ENCODE results near the gene IVD.

Gene IVD

DNA sequence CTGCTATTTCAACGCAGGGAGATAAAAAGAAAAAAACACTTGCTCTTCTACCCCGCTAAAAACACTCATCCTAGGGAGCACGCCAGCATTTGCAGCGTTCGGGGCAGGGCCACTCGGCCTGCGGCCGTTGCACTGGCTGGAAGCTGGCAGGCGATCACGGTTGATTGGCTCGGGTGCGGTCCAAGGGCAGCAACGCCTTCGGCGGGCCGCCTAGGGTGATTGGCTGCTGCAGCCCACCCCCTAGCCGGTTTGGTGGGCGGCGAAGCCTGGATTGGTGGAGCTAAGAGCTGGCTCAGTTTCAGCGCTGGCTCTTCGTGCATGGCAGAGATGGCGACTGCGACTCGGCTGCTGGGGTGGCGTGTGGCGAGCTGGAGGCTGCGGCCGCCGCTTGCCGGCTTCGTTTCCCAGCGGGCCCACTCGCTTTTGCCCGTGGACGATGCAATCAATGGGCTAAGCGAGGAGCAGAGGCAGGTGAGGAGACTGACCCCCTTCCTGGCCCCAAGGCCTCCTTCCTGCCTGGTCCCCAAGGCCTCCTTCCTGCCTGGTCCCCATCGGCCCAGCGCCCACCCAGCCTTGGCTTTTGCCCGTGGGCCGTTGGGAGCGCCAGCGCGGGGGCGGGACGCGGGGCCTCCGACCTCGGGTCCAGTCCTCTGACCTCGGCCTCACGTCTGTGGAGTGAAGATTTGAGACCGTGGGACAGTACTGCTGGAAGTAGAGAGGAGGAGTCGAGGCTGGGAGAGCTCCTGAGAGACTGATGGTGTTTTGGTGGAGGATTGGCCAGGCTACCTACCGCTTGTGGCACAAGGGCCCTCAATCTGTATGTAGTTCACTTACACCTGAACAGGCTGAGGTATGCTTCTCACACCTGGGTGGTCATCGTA, at the start of gene IVD:
IVD (plus strand) TSS at position 295 of the 881 bp plus-strand sequence; CDS start at position 328, 33 bp downstream.
- peak; percentile 78 for DNase-seq

DNA sequence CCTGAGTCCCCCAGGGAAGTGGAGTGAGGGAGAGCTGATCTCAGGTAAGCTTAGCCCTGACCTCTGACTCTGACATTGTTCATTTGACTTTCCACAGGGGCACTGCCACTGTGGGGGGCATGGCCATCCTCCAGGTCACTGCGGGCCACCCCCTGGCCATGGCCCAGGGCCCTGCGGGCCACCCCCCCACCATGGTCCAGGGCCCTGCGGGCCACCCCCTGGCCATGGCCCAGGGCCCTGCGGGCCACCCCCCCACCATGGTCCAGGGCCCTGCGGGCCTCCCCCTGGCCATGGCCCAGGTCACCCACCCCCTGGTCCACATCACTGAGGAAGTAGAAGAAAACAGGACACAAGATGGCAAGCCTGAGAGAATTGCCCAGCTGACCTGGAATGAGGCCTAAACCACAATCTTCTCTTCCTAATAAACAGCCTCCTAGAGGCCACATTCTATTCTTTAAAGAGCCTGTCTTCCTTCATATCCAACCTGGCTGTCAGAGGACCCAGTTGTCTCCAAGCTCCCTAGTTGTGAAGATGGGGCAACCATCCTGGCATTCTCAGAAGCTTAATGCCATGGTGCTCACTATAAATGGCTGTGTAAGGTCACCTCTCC, 49.5 kb upstream of the IVD start:
- DNase-seq = no peak

DNA sequence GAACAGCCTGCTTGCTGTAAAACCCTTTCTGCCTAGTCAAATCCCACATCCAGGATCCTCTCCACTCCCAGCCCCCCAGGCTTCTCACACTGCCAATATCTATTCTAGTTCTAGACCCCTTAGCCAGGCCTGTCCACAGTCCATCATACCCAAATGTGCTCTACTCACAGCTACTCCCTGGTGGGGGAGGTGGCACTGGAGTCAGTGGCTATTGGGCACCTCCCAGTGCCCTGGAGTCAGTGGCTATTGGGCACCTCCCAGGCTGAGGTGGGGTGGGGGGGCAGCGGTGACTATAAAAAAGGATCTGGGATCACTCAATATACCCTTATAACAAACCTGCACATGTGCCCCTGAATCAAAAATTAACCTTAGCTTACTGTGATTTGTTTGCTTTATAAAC, 48.3 kb upstream of the IVD start:
- no peak for DNase-seq

DNA sequence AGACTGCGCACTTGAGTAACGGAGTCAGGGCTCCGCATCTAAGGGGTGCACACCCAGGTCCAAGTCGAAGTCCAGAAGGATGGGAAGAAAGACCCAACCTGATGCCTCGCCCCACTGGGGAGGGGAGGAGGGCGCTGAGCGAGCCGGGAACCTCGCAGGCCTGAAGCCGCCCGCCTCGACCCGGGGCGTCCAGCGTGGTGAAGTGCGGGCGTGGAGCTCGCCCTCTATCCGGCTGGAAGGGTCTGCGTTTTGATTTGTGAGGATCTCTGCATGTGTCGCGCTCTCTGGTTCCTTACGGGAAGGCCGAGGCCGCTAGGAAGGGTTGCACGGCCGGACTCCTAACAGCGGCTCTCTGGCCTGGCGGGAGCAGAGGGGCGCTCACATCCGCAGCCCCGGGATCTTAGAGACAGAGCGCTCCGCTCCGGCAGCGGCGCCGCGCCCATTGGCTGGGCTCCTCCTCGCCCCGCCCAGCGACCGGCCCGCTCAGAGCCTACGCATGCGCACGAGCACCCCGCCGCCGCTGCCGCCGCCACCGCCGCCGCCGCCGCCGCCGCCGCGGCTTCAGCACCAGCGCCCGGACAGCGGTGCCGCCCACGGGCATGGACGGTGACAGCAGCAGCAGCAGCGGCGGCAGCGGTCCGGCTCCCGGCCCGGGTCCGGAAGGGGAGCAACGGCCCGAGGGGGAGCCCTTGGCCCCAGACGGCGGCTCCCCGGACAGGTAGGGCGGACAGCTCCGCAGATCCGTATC, 47.7 kb upstream of the IVD start, which contains the start of gene DISP2:
DISP2 (plus strand) TSS at position 497 of the 748 bp plus-strand sequence; CDS start at position 600, 103 bp downstream.
- peak; percentile 88 for DNase-seq

DNA sequence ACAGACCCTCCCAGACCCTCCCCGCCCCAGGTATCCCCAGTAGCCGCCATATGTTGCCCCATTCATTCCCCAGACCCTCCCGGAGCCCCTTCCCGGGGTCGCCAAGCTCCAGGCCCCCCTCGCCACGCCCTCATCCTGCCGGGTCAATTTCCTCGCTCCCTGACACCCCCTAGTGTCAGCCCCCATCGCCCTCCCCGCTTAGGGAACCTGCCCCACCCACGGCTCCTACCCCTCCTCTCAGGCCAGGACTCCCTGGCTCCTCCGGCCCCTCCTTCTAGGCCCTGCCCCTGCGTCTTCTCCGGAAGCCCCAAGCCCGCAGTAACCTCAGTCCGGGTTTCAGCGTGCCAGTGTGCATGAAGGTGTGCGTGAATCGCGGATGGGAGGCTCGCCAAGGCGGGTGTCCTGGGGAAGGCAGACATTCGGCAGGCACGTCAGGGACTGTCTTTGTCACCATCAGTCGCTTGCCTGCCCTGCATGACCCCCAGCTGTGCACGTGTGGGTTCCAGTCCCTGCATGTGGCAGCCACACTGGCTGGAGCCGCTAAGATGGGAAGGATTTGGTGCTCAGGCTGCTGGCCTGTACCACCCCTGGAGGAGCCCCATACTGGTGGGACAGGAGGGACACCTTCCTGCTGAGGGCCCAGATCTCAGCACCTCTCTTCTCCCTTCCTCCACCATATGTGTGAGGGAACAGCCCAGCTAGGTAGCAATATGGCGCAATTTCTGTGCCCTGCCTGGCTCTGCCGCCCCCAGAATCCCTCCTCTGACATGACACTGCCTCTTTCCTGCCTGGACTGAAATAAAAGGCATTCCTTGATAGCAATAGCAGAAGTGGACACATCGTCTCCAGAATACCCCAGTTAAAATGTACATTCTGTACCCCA, 46.9 kb upstream of the IVD start:
- DNase-seq = no peak

DNA sequence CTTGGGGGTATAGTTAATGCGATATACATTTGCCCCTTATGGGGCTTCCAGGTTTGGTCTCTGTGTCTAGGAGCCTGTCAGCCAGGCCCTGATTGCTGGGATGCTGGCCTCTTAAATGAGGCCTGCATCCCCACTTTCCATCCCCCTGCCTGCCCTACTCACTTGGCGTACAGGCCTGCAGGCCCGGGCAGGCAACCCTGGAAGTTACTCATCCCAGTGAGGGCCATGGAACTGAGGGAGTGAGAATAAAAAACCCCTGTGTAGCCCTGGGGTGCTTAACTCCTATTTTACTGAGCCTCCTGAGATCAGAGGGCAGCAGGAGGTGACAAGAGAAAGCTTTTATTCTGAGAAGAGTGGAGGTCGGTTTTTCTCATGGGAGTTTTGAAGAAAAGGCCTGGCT, 45.6 kb upstream of the IVD start:
- DNase-seq = no peak

DNA sequence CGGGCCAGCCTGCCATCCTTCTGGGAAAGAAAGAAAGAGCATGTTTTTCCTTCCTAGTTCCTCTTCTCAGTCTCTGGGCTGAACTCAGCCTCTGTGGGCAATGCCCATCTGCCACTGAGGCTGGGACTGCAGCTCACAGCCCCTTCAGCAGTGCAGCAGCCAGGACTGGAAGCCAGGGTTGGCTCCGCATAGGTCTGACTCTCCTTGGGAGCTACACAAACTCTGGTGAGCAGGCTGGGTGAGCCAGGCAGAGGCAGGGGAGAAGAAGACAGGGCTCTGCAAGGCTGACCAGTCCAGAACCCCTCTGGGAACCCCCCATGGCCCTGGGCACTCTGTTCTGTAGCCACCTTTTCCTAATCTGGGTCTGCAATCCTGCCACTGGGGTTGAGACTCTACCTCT, 44.0 kb upstream of the IVD start:
- DNase-seq = no peak

DNA sequence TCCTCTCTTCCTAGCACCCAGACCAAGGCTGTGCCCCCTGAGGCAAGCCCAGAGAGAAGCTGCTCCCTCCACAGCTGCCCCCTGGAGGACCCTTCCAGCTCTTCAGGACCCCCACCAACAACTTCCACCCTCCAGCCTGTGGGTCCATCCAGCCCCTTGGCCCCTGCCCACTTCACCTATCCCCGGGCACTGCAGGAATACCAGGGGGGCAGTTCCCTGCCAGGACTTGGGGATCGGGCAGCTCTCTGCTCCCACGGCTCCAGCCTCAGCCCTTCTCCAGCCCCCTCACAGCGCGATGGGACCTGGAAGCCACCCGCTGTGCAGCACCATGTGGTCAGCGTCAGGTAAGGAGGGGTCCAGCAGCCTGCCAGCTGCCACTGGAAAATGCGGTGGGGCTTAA, 42.0 kb upstream of the IVD start:
- no peak for DNase-seq

DNA sequence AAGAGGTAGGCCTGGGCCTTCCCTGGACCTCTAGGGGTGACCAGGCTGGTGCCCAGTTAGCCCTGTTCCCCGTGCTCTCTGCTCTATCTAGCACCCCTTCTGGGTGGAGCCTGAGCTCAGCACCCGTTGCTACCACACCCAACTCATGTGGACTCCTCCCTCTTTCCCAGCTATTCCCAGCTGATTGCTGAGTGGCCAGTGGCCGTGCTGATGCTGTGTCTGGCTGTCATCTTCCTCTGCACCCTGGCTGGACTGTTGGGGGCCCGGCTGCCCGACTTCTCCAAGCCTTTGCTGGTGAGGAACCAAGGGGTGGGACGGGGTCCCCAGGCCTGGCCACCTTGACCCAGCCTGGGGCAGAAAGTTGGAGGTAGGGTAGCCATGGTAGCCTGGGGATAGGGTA, 41.3 kb upstream of the IVD start:
- DNase-seq = no peak

DNA sequence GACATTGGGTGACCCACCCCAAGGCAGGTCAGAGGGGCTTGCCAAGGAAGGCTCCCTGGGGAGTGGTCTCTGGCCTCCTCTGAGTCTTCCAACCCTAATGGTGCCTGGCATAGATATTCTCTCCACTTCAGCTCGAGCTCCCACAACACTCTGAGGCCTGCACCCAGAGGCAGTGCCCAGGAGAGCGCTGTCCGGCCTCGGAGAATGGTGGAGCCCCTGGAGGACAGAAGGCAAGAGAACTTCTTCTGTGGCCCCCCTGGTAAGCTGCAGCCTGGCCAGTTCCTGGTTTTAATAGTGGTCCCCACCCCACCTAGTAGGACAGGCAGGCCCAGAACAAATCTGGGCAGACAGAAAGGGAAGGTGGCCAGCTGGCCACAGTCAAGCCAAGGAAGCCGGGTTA, 40.6 kb upstream of the IVD start:
- DNase-seq = no peak

DNA sequence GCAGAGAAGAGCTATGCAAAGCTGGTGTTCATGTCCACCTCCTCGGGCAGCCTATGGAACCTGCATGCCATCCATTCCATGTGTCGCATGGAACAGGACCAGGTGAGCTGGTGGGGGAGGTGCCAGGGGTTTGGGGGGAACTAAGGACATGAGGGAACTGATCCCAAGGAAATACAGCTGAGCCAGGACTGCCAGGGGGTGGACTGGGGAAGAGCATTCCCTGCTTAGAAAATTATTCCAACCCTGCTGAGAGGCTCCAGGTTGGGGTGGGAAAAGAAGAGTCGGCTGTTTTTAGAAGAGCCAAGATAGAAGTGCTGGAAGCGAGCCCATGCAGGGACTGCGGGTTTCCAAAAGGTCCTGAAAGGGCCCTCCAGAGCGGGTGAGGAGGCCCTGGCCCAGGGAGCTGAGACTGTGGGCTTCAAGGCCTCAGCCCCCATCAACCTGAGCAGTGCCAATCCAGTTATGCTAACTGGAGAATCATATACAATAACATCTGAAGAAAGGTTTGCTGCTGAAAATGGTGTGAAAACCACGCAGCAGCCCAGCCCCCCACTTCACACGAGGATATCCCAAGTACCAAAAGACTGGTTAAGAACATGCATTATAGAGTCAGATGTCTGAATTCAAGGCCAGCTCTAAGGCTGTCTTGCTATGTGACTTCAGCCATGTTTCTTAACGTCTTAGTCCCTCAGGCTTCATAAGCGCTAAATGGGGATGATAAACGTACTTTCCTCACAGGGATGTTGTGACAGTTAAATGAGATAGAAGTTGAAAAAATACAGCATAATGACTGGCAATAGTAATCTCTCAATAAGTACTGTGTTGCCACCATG, 39.8 kb upstream of the IVD start:
- DNase-seq = no peak

DNA sequence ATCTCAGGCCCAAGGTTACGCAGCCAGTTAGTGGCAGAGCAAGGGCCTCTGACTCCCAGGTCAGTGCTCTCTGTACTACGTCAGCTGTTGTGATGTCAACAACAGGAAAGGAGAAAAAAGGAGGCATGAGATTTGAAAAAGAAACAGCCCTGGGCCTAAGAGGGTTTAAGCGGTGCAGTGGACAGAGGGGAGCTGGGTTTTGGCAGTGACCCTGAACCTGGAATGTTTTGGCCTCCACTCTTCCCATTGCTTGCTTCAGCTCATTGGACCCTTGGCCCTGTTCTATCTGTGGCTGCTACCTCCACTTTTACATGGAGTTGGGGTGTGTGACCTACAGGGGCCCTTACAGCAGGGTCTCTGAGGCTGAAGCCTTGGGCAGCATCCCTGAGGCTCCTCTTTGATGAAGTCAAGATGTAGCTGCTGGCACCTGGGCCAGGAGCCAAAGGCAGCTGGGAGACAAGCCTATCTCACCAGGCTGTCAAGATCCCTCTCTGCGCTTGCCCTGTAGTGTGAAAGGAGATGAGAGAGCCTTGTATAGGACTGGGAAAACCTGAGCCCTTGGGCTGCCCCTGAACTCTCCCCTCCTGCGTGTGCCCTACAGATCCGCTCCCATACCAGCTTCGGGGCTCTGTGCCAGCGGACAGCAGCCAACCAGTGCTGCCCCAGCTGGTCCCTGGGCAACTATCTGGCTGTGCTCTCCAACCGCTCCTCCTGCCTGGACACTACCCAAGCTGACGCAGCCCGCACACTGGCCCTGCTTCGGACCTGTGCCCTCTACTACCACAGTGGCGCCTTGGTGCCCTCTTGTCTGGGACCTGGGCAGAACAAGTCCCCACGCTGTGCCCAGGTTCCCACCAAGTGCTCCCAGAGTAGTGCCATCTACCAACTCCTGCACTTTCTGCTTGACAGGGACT, 38.9 kb upstream of the IVD start:
- DNase-seq = no peak

DNA sequence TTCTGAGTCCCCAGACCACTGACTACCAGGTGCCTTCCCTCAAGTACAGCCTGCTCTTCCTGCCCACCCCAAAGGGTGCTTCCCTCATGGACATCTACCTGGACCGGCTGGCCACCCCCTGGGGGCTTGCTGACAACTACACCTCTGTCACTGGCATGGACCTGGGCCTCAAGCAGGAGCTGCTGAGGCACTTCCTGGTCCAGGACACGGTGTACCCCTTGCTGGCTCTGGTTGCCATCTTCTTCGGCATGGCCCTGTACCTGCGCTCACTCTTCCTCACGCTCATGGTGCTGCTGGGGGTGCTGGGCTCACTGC, 38.3 kb upstream of the IVD start:
- DNase-seq = no peak

DNA sequence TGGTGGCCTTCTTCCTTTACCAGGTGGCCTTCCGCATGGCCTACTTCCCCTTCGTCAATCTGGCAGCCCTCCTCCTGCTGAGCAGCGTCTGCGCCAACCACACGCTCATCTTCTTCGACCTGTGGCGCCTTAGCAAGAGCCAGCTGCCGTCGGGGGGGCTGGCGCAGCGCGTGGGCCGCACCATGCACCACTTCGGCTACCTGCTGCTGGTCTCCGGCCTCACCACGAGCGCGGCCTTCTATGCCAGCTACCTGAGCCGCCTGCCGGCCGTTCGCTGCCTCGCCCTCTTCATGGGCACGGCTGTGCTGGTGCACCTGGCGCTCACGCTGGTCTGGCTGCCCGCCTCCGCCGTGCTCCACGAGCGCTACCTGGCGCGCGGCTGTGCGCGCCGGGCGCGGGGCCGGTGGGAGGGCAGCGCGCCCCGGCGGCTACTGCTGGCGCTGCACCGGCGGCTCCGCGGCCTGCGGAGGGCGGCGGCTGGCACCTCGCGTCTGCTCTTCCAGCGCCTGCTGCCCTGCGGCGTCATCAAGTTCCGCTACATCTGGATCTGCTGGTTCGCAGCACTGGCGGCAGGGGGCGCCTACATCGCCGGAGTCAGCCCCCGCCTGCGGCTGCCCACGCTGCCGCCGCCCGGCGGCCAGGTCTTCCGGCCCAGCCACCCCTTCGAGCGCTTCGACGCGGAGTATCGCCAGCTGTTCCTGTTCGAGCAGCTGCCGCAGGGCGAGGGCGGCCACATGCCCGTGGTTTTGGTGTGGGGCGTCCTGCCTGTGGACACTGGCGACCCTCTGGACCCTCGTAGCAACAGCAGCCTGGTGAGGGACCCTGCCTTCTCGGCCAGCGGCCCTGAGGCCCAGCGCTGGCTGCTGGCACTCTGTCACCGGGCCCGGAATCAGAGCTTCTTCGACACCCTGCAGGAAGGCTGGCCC, 37.6 kb upstream of the IVD start:
- peak; percentile 81 for DNase-seq

DNA sequence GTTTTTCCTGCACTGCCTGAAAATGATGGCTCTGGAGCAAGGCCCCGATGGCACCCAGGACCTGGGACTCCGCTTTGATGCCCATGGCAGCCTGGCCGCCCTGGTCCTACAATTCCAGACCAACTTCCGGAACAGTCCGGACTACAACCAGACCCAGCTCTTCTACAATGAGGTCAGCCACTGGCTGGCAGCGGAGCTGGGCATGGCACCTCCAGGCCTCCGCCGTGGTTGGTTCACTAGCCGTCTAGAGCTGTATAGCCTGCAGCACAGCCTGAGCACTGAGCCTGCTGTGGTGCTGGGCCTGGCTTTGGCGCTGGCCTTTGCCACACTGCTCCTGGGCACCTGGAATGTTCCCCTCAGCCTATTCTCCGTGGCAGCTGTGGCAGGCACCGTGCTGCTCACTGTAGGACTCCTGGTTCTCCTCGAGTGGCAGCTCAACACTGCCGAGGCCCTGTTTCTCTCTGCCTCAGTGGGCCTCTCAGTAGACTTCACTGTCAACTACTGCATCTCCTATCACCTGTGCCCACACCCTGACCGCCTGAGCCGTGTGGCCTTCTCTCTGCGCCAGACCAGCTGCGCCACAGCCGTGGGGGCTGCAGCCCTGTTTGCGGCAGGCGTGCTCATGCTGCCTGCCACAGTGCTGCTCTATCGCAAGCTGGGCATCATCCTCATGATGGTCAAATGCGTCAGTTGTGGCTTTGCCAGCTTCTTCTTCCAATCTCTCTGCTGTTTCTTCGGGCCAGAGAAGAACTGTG, 36.7 kb upstream of the IVD start:
- DNase-seq = no peak

DNA sequence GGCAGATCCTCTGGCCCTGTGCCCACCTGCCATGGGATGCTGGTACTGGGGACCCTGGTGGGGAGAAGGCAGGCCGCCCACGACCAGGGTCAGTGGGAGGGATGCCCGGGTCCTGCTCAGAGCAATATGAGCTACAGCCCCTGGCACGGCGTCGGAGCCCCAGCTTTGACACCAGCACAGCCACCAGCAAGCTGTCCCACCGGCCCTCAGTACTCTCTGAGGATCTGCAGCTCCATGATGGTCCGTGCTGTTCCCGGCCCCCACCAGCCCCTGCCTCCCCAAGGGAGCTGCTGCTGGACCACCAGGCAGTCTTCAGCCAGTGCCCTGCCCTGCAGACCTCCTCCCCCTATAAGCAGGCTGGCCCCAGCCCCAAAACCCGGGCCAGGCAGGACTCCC, 36.1 kb upstream of the IVD start:
- DNase-seq = no peak

DNA sequence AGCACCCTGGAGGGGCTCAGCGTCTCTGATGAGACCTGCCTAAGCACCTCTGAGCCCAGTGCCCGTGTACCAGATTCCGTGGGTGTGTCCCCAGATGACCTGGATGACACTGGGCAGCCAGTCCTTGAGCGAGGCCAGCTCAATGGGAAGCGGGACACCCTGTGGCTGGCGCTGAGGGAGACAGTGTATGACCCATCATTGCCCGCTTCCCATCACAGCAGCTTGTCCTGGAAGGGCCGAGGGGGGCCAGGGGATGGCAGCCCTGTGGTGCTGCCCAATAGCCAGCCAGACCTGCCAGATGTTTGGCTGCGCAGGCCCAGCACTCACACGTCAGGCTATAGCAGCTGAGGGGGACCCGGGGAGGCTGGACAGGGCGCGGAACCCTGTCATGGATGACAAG, 35.6 kb upstream of the IVD start:
- DNase-seq = no peak

DNA sequence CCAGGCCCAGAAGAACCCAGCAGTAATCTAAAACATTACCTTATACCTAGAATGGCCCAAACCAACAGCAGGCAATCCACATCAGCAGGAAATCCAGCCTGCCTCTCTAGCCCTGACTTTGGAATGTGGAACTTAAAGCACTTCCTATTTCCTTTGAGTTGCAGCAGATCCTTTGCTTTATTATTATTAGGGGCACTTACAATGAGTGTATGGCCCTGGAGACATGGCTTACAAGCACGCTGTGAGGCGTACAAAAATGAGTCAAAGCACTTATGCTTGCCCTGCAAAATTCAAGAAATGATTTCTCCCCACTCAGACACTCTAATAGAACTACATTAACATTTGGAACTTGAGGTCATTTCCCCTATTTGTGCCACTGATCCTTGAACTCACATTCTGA, 32.6 kb upstream of the IVD start:
- no peak for DNase-seq

DNA sequence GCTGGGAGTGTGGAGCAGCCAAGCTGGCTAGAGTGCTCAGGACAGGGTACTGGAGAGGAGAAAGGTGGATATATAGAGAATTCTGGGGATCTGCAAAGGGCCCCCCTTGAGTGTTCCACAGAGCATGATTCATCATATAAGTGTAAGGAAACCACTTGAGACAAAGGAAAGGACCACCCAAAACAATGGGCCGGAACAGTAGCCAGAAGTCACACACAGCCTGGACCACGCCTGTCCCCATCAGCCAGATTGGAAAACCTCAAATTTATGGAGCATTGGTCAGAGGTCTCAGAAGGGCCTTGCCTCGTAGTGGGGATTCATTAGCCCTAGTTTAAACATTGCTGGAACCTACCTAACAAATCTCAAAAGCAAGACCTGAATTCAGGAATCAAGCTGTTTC, 28.0 kb upstream of the IVD start:
- no peak for DNase-seq

Data from activated effector memory CD4-positive, alpha-beta T cell treated with Interleukin-2 at 50 U/mL for 16 hours (primary cell).